Mesenchymal stem cell (in vitro differentiated cells and primary cell): ENCODE data around the gene IVD.

Experiments
- DNase-seq: peaks from one replicate; pipeline ENCODE4 v3.0.0-alpha.2; 2013
- H2AFZ ChIP-seq: one replicate; pipeline ENCODE4 v1.6.1; 2013; ENCODE audit warnings: low read depth, mild to moderate bottlenecking, control low read depth, inconsistent platforms, low read length, moderate library complexity
- H2AK5ac ChIP-seq: 2 replicates; pipeline ENCODE4 v1.6.1; 2013; ENCODE audit warnings: low read length, moderate library complexity, mild to moderate bottlenecking, inconsistent platforms; ENCODE audit not compliant: severe bottlenecking
- H2BK120ac ChIP-seq: one replicate; pipeline ENCODE4 v1.6.1; 2013; ENCODE audit warnings: low read depth, mild to moderate bottlenecking, inconsistent platforms, low read length, moderate library complexity
- H2BK12ac ChIP-seq, 2 experiments: one replicate each; pipeline ENCODE4 v1.6.1; 2013; ENCODE audit warnings: inconsistent platforms in 2 of 2, low read length in 2 of 2, mild to moderate bottlenecking in 2 of 2, moderate library complexity in 2 of 2, control low read depth in 1 of 2
- H2BK15ac ChIP-seq: one replicate; pipeline ENCODE4 v1.6.1; 2013; ENCODE audit warnings: mild to moderate bottlenecking, low read depth, inconsistent platforms; ENCODE audit not compliant: poor library complexity, severe bottlenecking
- H2BK5ac ChIP-seq: 2 replicates; pipeline ENCODE4 v1.6.1; 2013; ENCODE audit warnings: low read depth, mild to moderate bottlenecking, low read length, control low read depth, inconsistent platforms; ENCODE audit not compliant: poor library complexity, severe bottlenecking
- H3K14ac ChIP-seq, 2 experiments: one replicate each; pipeline ENCODE4 v1.6.1; 2013; ENCODE audit warnings: inconsistent platforms in 2 of 2, low read length in 2 of 2, control low read depth in 1 of 2, mild to moderate bottlenecking in 1 of 2, moderate library complexity in 1 of 2
- H3K18ac ChIP-seq, 2 experiments: one replicate each; pipeline ENCODE4 v1.6.1; 2013; ENCODE audit warnings: inconsistent platforms in 2 of 2, low read length in 2 of 2, control low read depth in 1 of 2, low read depth in 1 of 2, mild to moderate bottlenecking in 1 of 2
- H3K23ac ChIP-seq, 2 experiments: one replicate each; pipeline ENCODE4 v1.6.1; 2013; ENCODE audit warnings: inconsistent platforms in 2 of 2, low read length in 2 of 2, mild to moderate bottlenecking in 2 of 2, moderate library complexity in 2 of 2, control low read depth in 1 of 2
- H3K27ac ChIP-seq: 2 replicates; pipeline ENCODE4 v1.5.1; 2013; ENCODE audit warnings: mild to moderate bottlenecking, moderate library complexity, low read length, control low read depth, inconsistent platforms; ENCODE audit not compliant: poor library complexity, severe bottlenecking
- H3K27me3 ChIP-seq, 2 experiments: 2 replicates each; pipeline versions ENCODE4 v1.6.1 to v1.7.0; 2013; ENCODE audit warnings: low read length in 2 of 2, mild to moderate bottlenecking in 2 of 2, moderate library complexity in 2 of 2, control low read depth in 1 of 2, inconsistent platforms in 1 of 2; ENCODE audit not compliant: control insufficient read depth in 1 of 2, insufficient read depth in 1 of 2
- H3K36me3 ChIP-seq, 2 experiments: 2 replicates each; pipeline versions ENCODE4 v1.6.1 to v1.7.0; 2013; ENCODE audit warnings: low read length in 2 of 2, control low read depth in 1 of 2, inconsistent platforms in 1 of 2, low read depth in 1 of 2, mild to moderate bottlenecking in 1 of 2; ENCODE audit not compliant: insufficient read depth in 2 of 2, control insufficient read depth in 1 of 2
- H3K4ac ChIP-seq, 2 experiments: one replicate each; pipeline ENCODE4 v1.6.1; 2013; ENCODE audit warnings: inconsistent platforms in 2 of 2, low read length in 2 of 2, mild to moderate bottlenecking in 2 of 2, moderate library complexity in 2 of 2, control low read depth in 1 of 2, low read depth in 1 of 2
- H3K4me1 ChIP-seq: 2 replicates; pipeline ENCODE4 v1.6.1; 2013; ENCODE audit warnings: low read depth, low read length, control low read depth; ENCODE audit not compliant: control insufficient read depth, insufficient read depth
- H3K4me2 ChIP-seq: 2 replicates; pipeline ENCODE4 v1.6.1; 2013; ENCODE audit warnings: low read length, mild to moderate bottlenecking, inconsistent platforms; ENCODE audit not compliant: poor library complexity, severe bottlenecking
- H3K4me3 ChIP-seq, 2 experiments: 2 replicates each; pipeline versions ENCODE4 v1.5.1 to v1.7.0; 2013; ENCODE audit warnings: low read length in 2 of 2, mild to moderate bottlenecking in 2 of 2, control low read depth in 1 of 2, low read depth in 1 of 2; ENCODE audit not compliant: insufficient read depth in 1 of 2
- H3K79me1 ChIP-seq: replicated peaks from 2 replicates; pipeline ENCODE4 v1.6.1; 2013; ENCODE audit warnings: mild to moderate bottlenecking, control low read depth, low read length, inconsistent platforms; ENCODE audit not compliant: poor library complexity, severe bottlenecking
- H3K9ac ChIP-seq: 2 replicates; pipeline ENCODE4 v1.7.0; 2013; ENCODE audit warnings: mild to moderate bottlenecking, low read length, moderate library complexity
- H3K9me3 ChIP-seq: 2 replicates; pipeline ENCODE4 v1.7.0; 2013; ENCODE audit warnings: mild to moderate bottlenecking, low read length; ENCODE audit not compliant: control insufficient read depth
- H4K8ac ChIP-seq: one replicate; pipeline ENCODE4 v1.6.1; 2013; ENCODE audit warnings: inconsistent platforms, mild to moderate bottlenecking, low read length, moderate library complexity
- H4K91ac ChIP-seq: one replicate; pipeline ENCODE4 v1.6.1; 2013; ENCODE audit warnings: mild to moderate bottlenecking, low read length, inconsistent platforms
- WGBS: methylation state at CpG from one replicate; pipeline ENCODE4 v1.1.7; 2013; ENCODE audit warnings: mixed read lengths; 5-methylcytosine and 5-hydroxymethylcytosine counted together

Gene IVD

DNA sequence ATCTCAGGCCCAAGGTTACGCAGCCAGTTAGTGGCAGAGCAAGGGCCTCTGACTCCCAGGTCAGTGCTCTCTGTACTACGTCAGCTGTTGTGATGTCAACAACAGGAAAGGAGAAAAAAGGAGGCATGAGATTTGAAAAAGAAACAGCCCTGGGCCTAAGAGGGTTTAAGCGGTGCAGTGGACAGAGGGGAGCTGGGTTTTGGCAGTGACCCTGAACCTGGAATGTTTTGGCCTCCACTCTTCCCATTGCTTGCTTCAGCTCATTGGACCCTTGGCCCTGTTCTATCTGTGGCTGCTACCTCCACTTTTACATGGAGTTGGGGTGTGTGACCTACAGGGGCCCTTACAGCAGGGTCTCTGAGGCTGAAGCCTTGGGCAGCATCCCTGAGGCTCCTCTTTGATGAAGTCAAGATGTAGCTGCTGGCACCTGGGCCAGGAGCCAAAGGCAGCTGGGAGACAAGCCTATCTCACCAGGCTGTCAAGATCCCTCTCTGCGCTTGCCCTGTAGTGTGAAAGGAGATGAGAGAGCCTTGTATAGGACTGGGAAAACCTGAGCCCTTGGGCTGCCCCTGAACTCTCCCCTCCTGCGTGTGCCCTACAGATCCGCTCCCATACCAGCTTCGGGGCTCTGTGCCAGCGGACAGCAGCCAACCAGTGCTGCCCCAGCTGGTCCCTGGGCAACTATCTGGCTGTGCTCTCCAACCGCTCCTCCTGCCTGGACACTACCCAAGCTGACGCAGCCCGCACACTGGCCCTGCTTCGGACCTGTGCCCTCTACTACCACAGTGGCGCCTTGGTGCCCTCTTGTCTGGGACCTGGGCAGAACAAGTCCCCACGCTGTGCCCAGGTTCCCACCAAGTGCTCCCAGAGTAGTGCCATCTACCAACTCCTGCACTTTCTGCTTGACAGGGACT is 38.9 kb upstream of the IVD start:
- H3K9ac ChIP-seq, result no peak overlapping the region
- H3K79me1 ChIP-seq, result no peaks in the 10 kb centered on the region
- no peak overlapping the region for H3K4ac ChIP-seq
- H2BK5ac ChIP-seq, result no peak overlapping the region
- H3K4me1 ChIP-seq, result peaks cover 13% of the 10 kb centered on the region
- H2AFZ ChIP-seq, result no peak overlapping the region
- H3K23ac ChIP-seq, result no peak overlapping the region
- no peak overlapping the region for H3K4me2 ChIP-seq
- peak overlapping the region; percentile 7 for H4K91ac ChIP-seq
- WGBS, result 92% methylated on average over 14 of the region's 14 CpGs
- no peak overlapping the region for H2BK15ac ChIP-seq
- H3K27ac ChIP-seq, result no peak overlapping the region
- no peak overlapping the region for H3K4me3 ChIP-seq
- no peaks in the 10 kb centered on the region for H3K36me3 ChIP-seq
- H3K14ac ChIP-seq, result no peak overlapping the region
- no peaks in the 10 kb centered on the region for H3K9me3 ChIP-seq
- H2AK5ac ChIP-seq, result no peak overlapping the region
- H3K18ac ChIP-seq, result no peak overlapping the region
- H2BK120ac ChIP-seq, result no peak overlapping the region
- peaks cover 41 to 54% of the 10 kb centered on the region in 2 experiments for H3K27me3 ChIP-seq
- H2BK12ac ChIP-seq, result no peak overlapping the region
- H4K8ac ChIP-seq, result no peak overlapping the region
- DNase-seq, result no peak

DNA sequence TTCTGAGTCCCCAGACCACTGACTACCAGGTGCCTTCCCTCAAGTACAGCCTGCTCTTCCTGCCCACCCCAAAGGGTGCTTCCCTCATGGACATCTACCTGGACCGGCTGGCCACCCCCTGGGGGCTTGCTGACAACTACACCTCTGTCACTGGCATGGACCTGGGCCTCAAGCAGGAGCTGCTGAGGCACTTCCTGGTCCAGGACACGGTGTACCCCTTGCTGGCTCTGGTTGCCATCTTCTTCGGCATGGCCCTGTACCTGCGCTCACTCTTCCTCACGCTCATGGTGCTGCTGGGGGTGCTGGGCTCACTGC is 38.3 kb upstream of the IVD start:
- WGBS, result 82% methylated on average over 5 of the region's 5 CpGs
- Histone ChIP-seq H3K4me1 (peaks cover 13% of the 10 kb centered on the region), H3K79me1 (no peaks in the 10 kb centered on the region), H3K14ac (no peak overlapping the region), H3K4me3 (no peak overlapping the region), H3K18ac (no peak overlapping the region), H3K23ac (no peak overlapping the region), H2BK120ac (no peak overlapping the region), H2BK5ac (no peak overlapping the region), H2AFZ (no peak overlapping the region), H3K36me3 (no peaks in the 10 kb centered on the region), H3K4ac (no peak overlapping the region), H3K27me3 (peaks cover 35 to 47% of the 10 kb centered on the region in 2 experiments), H3K27ac (no peak overlapping the region), H2BK15ac (no peak overlapping the region), H2AK5ac (no peak overlapping the region), H2BK12ac (peak overlapping the region in 1 of 2 experiments; percentile 8), H3K9ac (no peak overlapping the region), H4K8ac (peak overlapping the region; percentile 85), H3K9me3 (no peaks in the 10 kb centered on the region), H4K91ac (no peak overlapping the region), H3K4me2 (no peak overlapping the region)
- no peak for DNase-seq

DNA sequence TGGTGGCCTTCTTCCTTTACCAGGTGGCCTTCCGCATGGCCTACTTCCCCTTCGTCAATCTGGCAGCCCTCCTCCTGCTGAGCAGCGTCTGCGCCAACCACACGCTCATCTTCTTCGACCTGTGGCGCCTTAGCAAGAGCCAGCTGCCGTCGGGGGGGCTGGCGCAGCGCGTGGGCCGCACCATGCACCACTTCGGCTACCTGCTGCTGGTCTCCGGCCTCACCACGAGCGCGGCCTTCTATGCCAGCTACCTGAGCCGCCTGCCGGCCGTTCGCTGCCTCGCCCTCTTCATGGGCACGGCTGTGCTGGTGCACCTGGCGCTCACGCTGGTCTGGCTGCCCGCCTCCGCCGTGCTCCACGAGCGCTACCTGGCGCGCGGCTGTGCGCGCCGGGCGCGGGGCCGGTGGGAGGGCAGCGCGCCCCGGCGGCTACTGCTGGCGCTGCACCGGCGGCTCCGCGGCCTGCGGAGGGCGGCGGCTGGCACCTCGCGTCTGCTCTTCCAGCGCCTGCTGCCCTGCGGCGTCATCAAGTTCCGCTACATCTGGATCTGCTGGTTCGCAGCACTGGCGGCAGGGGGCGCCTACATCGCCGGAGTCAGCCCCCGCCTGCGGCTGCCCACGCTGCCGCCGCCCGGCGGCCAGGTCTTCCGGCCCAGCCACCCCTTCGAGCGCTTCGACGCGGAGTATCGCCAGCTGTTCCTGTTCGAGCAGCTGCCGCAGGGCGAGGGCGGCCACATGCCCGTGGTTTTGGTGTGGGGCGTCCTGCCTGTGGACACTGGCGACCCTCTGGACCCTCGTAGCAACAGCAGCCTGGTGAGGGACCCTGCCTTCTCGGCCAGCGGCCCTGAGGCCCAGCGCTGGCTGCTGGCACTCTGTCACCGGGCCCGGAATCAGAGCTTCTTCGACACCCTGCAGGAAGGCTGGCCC is 37.6 kb upstream of the IVD start:
- H2AFZ ChIP-seq, result peak overlapping the region; percentile 65
- DNase-seq, result peak; percentile 89
- no peaks in the 10 kb centered on the region for H3K9me3 ChIP-seq
- 16% methylated on average over 91 of the region's 91 CpGs for WGBS
- no peaks in the 10 kb centered on the region for H3K36me3 ChIP-seq
- H2BK15ac ChIP-seq, result peak overlapping the region; percentile 73
- H2BK120ac ChIP-seq, result no peak overlapping the region
- H2AK5ac ChIP-seq, result no peak overlapping the region
- H3K14ac ChIP-seq, result peak overlapping the region in 1 of 2 experiments; percentile 68
- H2BK5ac ChIP-seq, result no peak overlapping the region
- peaks cover 32 to 46% of the 10 kb centered on the region in 2 experiments for H3K27me3 ChIP-seq
- peak overlapping the region; percentile 45 to 64 for H3K4me3 ChIP-seq
- peak overlapping the region in 1 of 2 experiments; percentile 63 for H3K4ac ChIP-seq
- peak overlapping the region; percentile 85 for H3K4me2 ChIP-seq
- peak overlapping the region; percentile 46 to 95 for H3K18ac ChIP-seq
- H3K4me1 ChIP-seq, result peaks cover 13% of the 10 kb centered on the region
- H3K9ac ChIP-seq, result peak overlapping the region; percentile 62
- H4K91ac ChIP-seq, result peak overlapping the region; percentile 79
- H3K27ac ChIP-seq, result no peak overlapping the region
- no peak overlapping the region for H3K23ac ChIP-seq
- H2BK12ac ChIP-seq, result peak overlapping the region; percentile 14 to 84
- no peaks in the 10 kb centered on the region for H3K79me1 ChIP-seq
- peak overlapping the region; percentile 93 for H4K8ac ChIP-seq
